ENCODE results near the gene KEAP1. TPM values are rescaled to one million over a fixed set of nuclear protein-coding genes. Genes with fewer than 3 reads are reported as not detected.

The KEAP1 gene
- total and polyA plus RNA-seq, 10 of the 15 experiments (the other 5 are each of a cell fraction or from before 2014, with no cell fraction given) = 1.4 to 87.7 (median 48.6) TPM

GRCh38 chr19:10550336-10550735, 47.2 kb upstream of the KEAP1 start (continued):
- peak; percentile 78; the same call in 2 of the 3 replicates for TF ChIP-seq POU2F2 (IDR thresholded peaks at IDR 0.05; ENCODE audit: borderline replicate concordance, low read depth, low read length)

GRCh38 chr19:10549733-10550132, 46.6 kb upstream of the KEAP1 start:
- no TSS peak for BruUV-seq (replicated peaks)
- Histone ChIP-seq H3K27me3 (replicated peaks in 1 of 2; ENCODE audit: control insufficient read depth in 2 of 2, insufficient read depth in 2 of 2, low read length in 1 of 2) (no peaks in the 10 kb centered on the region), H3K4me2 (ENCODE audit: control insufficient read depth, insufficient read depth) (no peak overlapping the region), H3K79me2 (ENCODE audit: control insufficient read depth, insufficient read depth, low read length) (peaks cover 3% of the 10 kb centered on the region), H3K4me1 (ENCODE audit: control insufficient read depth, insufficient read depth, low read length) (peaks cover 42% of the 10 kb centered on the region), H3K27ac (ENCODE audit: control insufficient read depth, insufficient read depth) (peak overlapping the region; percentile 42; the same call in 1 of the 2 replicates), H3K9me3 (replicated peaks; ENCODE audit: control insufficient read depth, insufficient read depth, low read length) (no peaks in the 10 kb centered on the region; the same call in 2 of the 3 replicates), H4K20me1 (ENCODE audit: control insufficient read depth, insufficient read depth) (no peaks in the 10 kb centered on the region), H3K9ac (ENCODE audit: control insufficient read depth, insufficient read depth, low read length) (no peak overlapping the region), H3K36me3 (ENCODE audit: control insufficient read depth in 2 of 2, insufficient read depth in 2 of 2, low read length in 1 of 2) (peaks cover 20 to 21% of the 10 kb centered on the region in 2 experiments), H3K4me3 (no peak overlapping the region), H2AFZ (ENCODE audit: control insufficient read depth, low read depth, low read length) (no peak overlapping the region)
- TF ChIP-seq ZBTB4 (CRISPR knock-in tag; IDR thresholded peaks at IDR 0.05) (no peak), TCF3 (IDR thresholded peaks at IDR 0.05; ENCODE audit: borderline replicate concordance, insufficient read depth, low read depth, low read length) (no peak), CBFB (IDR thresholded peaks at IDR 0.05; ENCODE audit: low read depth) (no peak), CBX3 (IDR thresholded peaks at IDR 0.05; ENCODE audit: borderline replicate concordance, low read depth) (no peak), ATF7 (IDR thresholded peaks at IDR 0.05; ENCODE audit: low read depth) (no peak), BHLHE40 (IDR thresholded peaks at IDR 0.05; ENCODE audit: borderline replicate concordance in 1 of 2, low read depth in 2 of 2, low read length in 1 of 2) (no peak), NR2C2 (IDR thresholded peaks at IDR 0.05; ENCODE audit: borderline replicate concordance, control insufficient read depth, insufficient read length, low read depth) (no peak), HSF1 (IDR thresholded peaks at IDR 0.05; ENCODE audit: low read depth, low read length) (no peak)
- SMC1A ChIA-PET (ENCODE audit: uncharacterized antibody, unreplicated experiment) = no interaction called here
- POLR2A ChIA-PET = no interaction called here
- in situ Hi-C loops (cut with MboI) (no loop called here), intact Hi-C loops (cut with micrococcal nuclease; ENCODE audit: unreplicated experiment) (no loop called here)
- ATAC-seq (no peak), FAIRE-seq (peak; percentile 13), DNase-seq (ENCODE audit: low read depth, low spot score) (no peak)
- CTCF ChIA-PET = no interaction called here
- WGBS (ENCODE audit: insufficient coverage, insufficient replicate concordance, low lambda C conversion rate, missing lambda C conversion rate) = 51% methylated on average over 7 of the region's 7 CpGs
- RAD21 ChIA-PET (ENCODE audit: unreplicated experiment) = no interaction called here

Measured in GM12878 (cell line).